SK-N-SH (cell line): ENCODE data around the gene DHX15. TPM values are rescaled to one million over a fixed set of nuclear protein-coding genes. Genes with fewer than 3 reads are reported as not detected.
A peak's percentile ranks its signal among the peaks of the same experiment; 100 is the strongest.

Source experiments
- CTCF ChIA-PET: fragments of 300-600, 350-600 bp; formaldehyde crosslinking; extraction: SDS; loops from one replicate; lab custom pipeline; 2021; lab: Yijun Ruan, JAX
- POLR2A ChIA-PET: fragments of 350-600 bp; sonication (Branson Sonifier 250); formaldehyde crosslinking; extraction: SDS; loops from one replicate; lab custom pipeline; 2020; ENCODE audit warnings: antibody characterized with exemption, inconsistent platforms; lab: Yijun Ruan, JAX
- DNase-seq: peaks from one replicate; pipeline ENCODE4 v3.0.0; 2012
- H2AFZ ChIP-seq: fragments of 200-600 bp; sonication (generic); 2 replicates; pipeline ENCODE4 v1.8.1; 2016; ENCODE audit warnings: antibody characterized with exemption, mild to moderate bottlenecking, low read depth
- H3F3A ChIP-seq: fragments of 200-600 bp; sonication (generic); replicated peaks from 2 replicates; pipeline ENCODE3; 2016; ENCODE audit warnings: antibody characterized with exemption, mild to moderate bottlenecking; ENCODE audit not compliant: insufficient read depth
- H3K27ac ChIP-seq, 2 experiments: fragments of 200-500 bp in 1 of 2; fragments of 200-600 bp in 1 of 2; sonication (Bioruptor generic) in 1 of 2; sonication (generic), shearing (Covaris generic) in 1 of 2; 2 replicates each; pipeline versions ENCODE4 v1.5.1 to v1.6.1; 2014 to 2016; ENCODE audit warnings: low read depth in 2 of 2, inconsistent platforms in 1 of 2, low read length in 1 of 2, mild to moderate bottlenecking in 1 of 2, mixed read lengths in 1 of 2
- H3K27me3 ChIP-seq: fragments of 200-600 bp; sonication (generic), shearing (Covaris generic); 2 replicates; pipeline ENCODE4 v1.6.1; 2016; ENCODE audit warnings: mixed run types; ENCODE audit not compliant: insufficient read depth
- H3K36me3 ChIP-seq, 2 experiments: fragments of 200-500 bp in 1 of 2; fragments of 200-600 bp in 1 of 2; sonication (Bioruptor generic) in 1 of 2; sonication (generic) in 1 of 2; replicated peaks in 1 of 2; 2 replicates each; pipeline versions ENCODE3 to v1.5.1; 2014 to 2016; ENCODE audit warnings: low read length in 1 of 2, mild to moderate bottlenecking in 1 of 2; ENCODE audit not compliant: insufficient read depth in 2 of 2, control insufficient read depth in 1 of 2
- H3K4me1 ChIP-seq, 2 experiments: fragments of 200-500 bp in 1 of 2; fragments of 200-600 bp in 1 of 2; sonication (Bioruptor generic) in 1 of 2; sonication (generic), shearing (Covaris generic) in 1 of 2; 2 replicates each; pipeline versions ENCODE4 v1.5.1 to v1.6.1; 2014 to 2016; ENCODE audit warnings: low read depth in 1 of 2, low read length in 1 of 2, mixed run types in 1 of 2; ENCODE audit not compliant: insufficient read depth in 2 of 2, control insufficient read depth in 1 of 2
- H3K4me2 ChIP-seq: fragments of 200-600 bp; sonication (generic), shearing (Covaris generic); 2 replicates; pipeline ENCODE4 v1.6.1; 2017; ENCODE audit warnings: mixed run types
- H3K4me3 ChIP-seq, 2 experiments: fragments of 200-500 bp in 1 of 2; fragments of 200-600 bp in 1 of 2; sonication (Bioruptor generic) in 1 of 2; sonication (generic), shearing (Covaris generic) in 1 of 2; 2 replicates each; pipeline versions ENCODE4 v1.5.1 to v1.8.1; 2014 to 2016; ENCODE audit warnings: low read depth in 2 of 2, inconsistent platforms in 1 of 2, low read length in 1 of 2, mild to moderate bottlenecking in 1 of 2, mixed read lengths in 1 of 2, moderate library complexity in 1 of 2
- H3K79me2 ChIP-seq: fragments of 200-600 bp; sonication (generic); 2 replicates; pipeline ENCODE4 v1.8.1; 2017; ENCODE audit warnings: mild to moderate bottlenecking; ENCODE audit not compliant: insufficient read depth
- H3K9ac ChIP-seq: fragments of 200-600 bp; sonication (generic); 2 replicates; pipeline ENCODE4 v1.6.1; 2017; ENCODE audit warnings: mixed run types
- H3K9me2 ChIP-seq: fragments of 200-600 bp; sonication (generic); 2 replicates; pipeline ENCODE4 v1.6.1; 2017; ENCODE audit warnings: mixed run types
- H3K9me3 ChIP-seq: fragments of 200-600 bp; sonication (generic); 2 replicates; pipeline ENCODE4 v1.6.1; 2017; ENCODE audit warnings: mixed run types, mild to moderate bottlenecking, moderate library complexity
- H4K20me1 ChIP-seq: fragments of 200-600 bp; sonication (generic); 2 replicates; pipeline ENCODE4 v1.6.1; 2017; ENCODE audit warnings: mild to moderate bottlenecking, mixed run types; ENCODE audit not compliant: insufficient read depth
- CHD2 ChIP-seq: fragments of 150-350 bp; IDR thresholded peaks from 2 replicates; pipeline ENCODE4 v1.6.1; 2018; ENCODE audit warnings: low read length; ENCODE audit not compliant: partially characterized antibody
- CTCF ChIP-seq: fragments of 200-600 bp; sonication (generic); IDR thresholded peaks from 2 replicates; pipeline ENCODE4 v1.6.1; 2017; ENCODE audit warnings: antibody characterized with exemption, mild to moderate bottlenecking, moderate library complexity
- EP300 ChIP-seq, 2 experiments: IDR thresholded peaks; 2 replicates each; pipeline versions ENCODE4 v1.4.0 to v1.6.1; 2012; ENCODE audit warnings: borderline replicate concordance in 1 of 2, low read depth in 1 of 2, low read length in 1 of 2
- FOXJ3 ChIP-seq: sonication (generic); formaldehyde crosslinking; IDR thresholded peaks from 2 replicates; pipeline ENCODE4 v1.5.1; 2020; ENCODE audit warnings: mild to moderate bottlenecking, missing genetic modification reagents
- GABPA ChIP-seq: IDR thresholded peaks from 2 replicates; pipeline ENCODE4 v1.4.0; 2012; ENCODE audit warnings: low read depth, mild to moderate bottlenecking
- MEF2A ChIP-seq: IDR thresholded peaks from 2 replicates; pipeline ENCODE4 v1.4.0; 2012; ENCODE audit warnings: low read depth, borderline replicate concordance
- MXI1 ChIP-seq: IDR thresholded peaks from 2 replicates; pipeline ENCODE4 v1.6.1; 2012; ENCODE audit warnings: mild to moderate bottlenecking, low read depth, low read length, improper control_type of control experiment
- NFIC ChIP-seq: IDR thresholded peaks from 2 replicates; pipeline ENCODE4 v1.4.0; 2012; ENCODE audit warnings: borderline replicate concordance
- PBX3 ChIP-seq: IDR thresholded peaks from 2 replicates; pipeline ENCODE4; 2012
- POLR2AphosphoS5 ChIP-seq: IDR thresholded peaks from 2 replicates; pipeline ENCODE4 v1.6.1; 2012; ENCODE audit warnings: low read depth, low read length
- RAD21 ChIP-seq: IDR thresholded peaks from 2 replicates; pipeline ENCODE4 v1.6.1; 2012; ENCODE audit warnings: mild to moderate bottlenecking, low read length
- RCOR1 ChIP-seq: fragments of 150-350 bp; IDR thresholded peaks from 2 replicates; pipeline ENCODE4 v1.6.1; 2017; ENCODE audit warnings: antibody characterized with exemption, low read length
- RFX5 ChIP-seq: IDR thresholded peaks from 2 replicates; pipeline ENCODE4 v1.6.1; 2012; ENCODE audit warnings: mild to moderate bottlenecking, improper control_type of control experiment, low read length
- SIN3A ChIP-seq: IDR thresholded peaks from 2 replicates; pipeline ENCODE4 v1.6.1; 2012; ENCODE audit warnings: low read depth, mild to moderate bottlenecking, low read length, moderate library complexity, borderline replicate concordance
- TCF12 ChIP-seq: IDR thresholded peaks from 2 replicates; pipeline ENCODE4 v1.4.0; 2012
- TEAD4 ChIP-seq: IDR thresholded peaks from 2 replicates; pipeline ENCODE4 v1.4.0; 2012; ENCODE audit warnings: mild to moderate bottlenecking, borderline replicate concordance; ENCODE audit not compliant: insufficient read depth
- USF1 ChIP-seq: IDR thresholded peaks from 2 replicates; pipeline ENCODE4 v1.4.0; 2012; ENCODE audit warnings: low read depth, borderline replicate concordance
- WGBS: methylation state at CpG from one replicate; pipeline ENCODE4 v1.1.6; 2017; ENCODE audit warnings: low lambda C conversion rate; 5-methylcytosine and 5-hydroxymethylcytosine counted together
- polyA plus RNA-seq, 3 experiments: library from polyadenylated mRNA; depleted of rRNA; stranded (reverse); fragments of >200 nt; gene quantifications; 2 replicates each; pipeline ENCODE4 v1.2.3, GENCODE V29; 2012

The DHX15 gene
- polyA plus RNA-seq, 1 of the 3 experiments (the other 2 are of a cell fraction): 63.3 TPM

GRCh38 chr4:24561438-24562139, 22.8 kb downstream of the DHX15 start:
- 98% methylated on average over 8 of the region's 8 CpGs for WGBS
- Histone ChIP-seq H3K27me3 (no peaks in the 10 kb centered on the region), H3K9me2 (no peaks in the 10 kb centered on the region), H2AFZ (no peak overlapping the region), H3K4me2 (0 out of 2 replicates have a peak overlapping the region, but pooled peaks have one; percentile 23), H3K4me1 (peaks cover 0 to 37% of the 10 kb centered on the region in 2 experiments), H3K36me3 (peaks cover 27 to 29% of the 10 kb centered on the region in 2 experiments), H3K4me3 (no peak overlapping the region), H3K79me2 (peaks cover 100% of the 10 kb centered on the region), H3K9ac (no peak overlapping the region), H3F3A (peaks cover 53% of the 10 kb centered on the region), H3K9me3 (no peaks in the 10 kb centered on the region), H4K20me1 (peaks cover 99% of the 10 kb centered on the region), H3K27ac (peak overlapping the region in 1 of 2 experiments; percentile 63; a peak in 2 of 4 replicates)
- CTCF ChIA-PET: interaction anchor here (1.6 to 2.8 kb wide), 2 partner anchors 10 to 27 kb away, joined by 4 to 16 read pairs; no protein-coding TSS in a partner anchor
- POLR2A ChIA-PET: no interaction called here
- no peak for TF ChIP-seq TEAD4
- TF ChIP-seq CHD2: no peak
- no peak for TF ChIP-seq MEF2A
- TF ChIP-seq CTCF: no peak
- no peak for TF ChIP-seq PBX3
- TF ChIP-seq GABPA: no peak
- TF ChIP-seq MXI1: no peak
- TF ChIP-seq RCOR1: no peak
- no peak for TF ChIP-seq RFX5
- no peak for TF ChIP-seq POLR2AphosphoS5
- TF ChIP-seq SIN3A: no peak
- no peak for TF ChIP-seq NFIC
- no peak for TF ChIP-seq TCF12
- TF ChIP-seq RAD21: no peak
- TF ChIP-seq FOXJ3 (CRISPR knock-in tag): no peak
- TF ChIP-seq USF1: no peak
- no peak for TF ChIP-seq EP300 (IDR thresholded peaks at IDR 0.05; ENCODE audit: borderline replicate concordance in 1 of 2, low read depth in 1 of 2, low read length in 1 of 2)
- no peak for DNase-seq
